Measurements from ENCODE around the gene ABHD14A.

Gene ABHD14A

DNA sequence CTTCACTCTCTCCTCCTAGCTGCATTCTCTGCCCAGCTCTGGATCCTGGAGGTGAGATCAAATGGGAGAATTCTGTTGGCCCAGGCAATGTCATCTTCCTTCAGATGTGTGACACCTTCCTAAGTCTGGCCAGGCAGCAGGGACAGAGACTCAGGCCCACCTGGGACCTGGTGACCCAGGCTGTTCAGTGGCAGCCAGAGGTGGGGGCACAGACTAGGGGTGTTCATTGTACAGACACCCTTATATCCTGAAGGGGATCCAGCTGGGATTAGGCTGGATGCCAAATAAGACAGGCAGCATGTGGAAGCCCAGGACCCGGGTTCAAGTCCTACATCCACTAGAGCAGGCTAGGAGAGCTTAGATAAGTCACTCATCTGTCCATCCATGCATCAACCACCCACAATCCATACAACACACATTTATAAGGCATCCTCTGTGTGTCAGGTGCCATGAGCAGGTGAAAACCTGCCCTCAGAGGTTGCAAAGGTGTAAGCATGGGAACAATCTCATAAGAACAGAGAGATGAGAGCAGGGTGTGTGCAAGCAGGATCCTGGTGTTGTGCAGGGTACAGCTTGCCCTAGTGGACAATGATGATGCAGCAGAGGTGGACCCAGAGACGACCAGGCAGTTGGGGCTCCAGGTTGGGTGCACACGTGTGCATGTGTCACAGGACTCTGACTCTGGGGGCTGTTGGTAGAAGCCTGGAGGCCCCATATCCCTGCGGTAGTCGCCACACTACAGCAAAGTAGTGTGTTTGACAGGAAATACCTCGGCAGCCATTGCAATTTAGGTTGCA is 39.1 kb downstream of the ABHD14A start:
- H3K27ac Mint-ChIP-seq = no peak overlapping the region
- H3K36me3 Mint-ChIP-seq (ENCODE audit: low read depth) = no peaks in the 10 kb centered on the region
- no peak overlapping the region for H3K4me3 Mint-ChIP-seq
- TF ChIP-seq, protein P1, sequence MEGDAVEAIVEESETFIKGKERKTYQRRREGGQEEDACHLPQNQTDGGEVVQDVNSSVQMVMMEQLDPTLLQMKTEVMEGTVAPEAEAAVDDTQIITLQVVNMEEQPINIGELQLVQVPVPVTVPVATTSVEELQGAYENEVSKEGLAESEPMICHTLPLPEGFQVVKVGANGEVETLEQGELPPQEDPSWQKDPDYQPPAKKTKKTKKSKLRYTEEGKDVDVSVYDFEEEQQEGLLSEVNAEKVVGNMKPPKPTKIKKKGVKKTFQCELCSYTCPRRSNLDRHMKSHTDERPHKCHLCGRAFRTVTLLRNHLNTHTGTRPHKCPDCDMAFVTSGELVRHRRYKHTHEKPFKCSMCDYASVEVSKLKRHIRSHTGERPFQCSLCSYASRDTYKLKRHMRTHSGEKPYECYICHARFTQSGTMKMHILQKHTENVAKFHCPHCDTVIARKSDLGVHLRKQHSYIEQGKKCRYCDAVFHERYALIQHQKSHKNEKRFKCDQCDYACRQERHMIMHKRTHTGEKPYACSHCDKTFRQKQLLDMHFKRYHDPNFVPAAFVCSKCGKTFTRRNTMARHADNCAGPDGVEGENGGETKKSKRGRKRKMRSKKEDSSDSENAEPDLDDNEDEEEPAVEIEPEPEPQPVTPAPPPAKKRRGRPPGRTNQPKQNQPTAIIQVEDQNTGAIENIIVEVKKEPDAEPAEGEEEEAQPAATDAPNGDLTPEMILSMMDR (IDR thresholded peaks at IDR 0.05; ENCODE audit: unreplicated experiment in 3 of 3) = no peak
- H3K9me3 Mint-ChIP-seq = no peaks in the 10 kb centered on the region
- H3K4me1 Mint-ChIP-seq = peaks cover 13% of the 10 kb centered on the region
- H3K27me3 Mint-ChIP-seq (ENCODE audit: low read depth) = peaks cover 4% of the 10 kb centered on the region

DNA sequence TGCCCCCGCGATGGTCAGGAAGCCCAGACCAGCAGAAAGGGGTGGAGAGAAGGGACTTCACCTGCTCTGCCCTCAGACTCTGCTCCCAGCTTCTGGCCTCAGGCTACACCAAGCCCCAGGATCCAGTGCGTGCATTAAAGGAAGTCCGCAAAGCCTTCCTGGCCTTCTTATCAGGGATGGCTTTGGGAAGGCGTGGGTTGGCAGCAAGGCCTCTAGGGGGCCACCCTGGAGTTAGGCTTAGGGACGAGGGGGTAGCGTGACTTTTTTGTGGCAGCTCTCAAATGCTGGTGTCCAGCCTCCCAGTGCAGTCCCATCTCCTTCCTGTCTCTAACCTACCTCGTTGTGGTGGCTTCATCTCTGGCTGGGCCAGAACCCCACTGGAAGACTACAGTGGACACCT is 39.7 kb downstream of the ABHD14A start:
- no peaks in the 10 kb centered on the region for H3K36me3 Mint-ChIP-seq (ENCODE audit: low read depth)
- H3K9me3 Mint-ChIP-seq = no peaks in the 10 kb centered on the region
- no peak overlapping the region for H3K4me3 Mint-ChIP-seq
- peaks cover 4% of the 10 kb centered on the region for H3K27me3 Mint-ChIP-seq (ENCODE audit: low read depth)
- TF ChIP-seq, protein P1 (IDR thresholded peaks at IDR 0.05; ENCODE audit: unreplicated experiment in 3 of 3) = peak in 2 of 3 experiments; percentile 19 to 36
- H3K27ac Mint-ChIP-seq = no peak overlapping the region
- H3K4me1 Mint-ChIP-seq = peaks cover 18% of the 10 kb centered on the region

DNA sequence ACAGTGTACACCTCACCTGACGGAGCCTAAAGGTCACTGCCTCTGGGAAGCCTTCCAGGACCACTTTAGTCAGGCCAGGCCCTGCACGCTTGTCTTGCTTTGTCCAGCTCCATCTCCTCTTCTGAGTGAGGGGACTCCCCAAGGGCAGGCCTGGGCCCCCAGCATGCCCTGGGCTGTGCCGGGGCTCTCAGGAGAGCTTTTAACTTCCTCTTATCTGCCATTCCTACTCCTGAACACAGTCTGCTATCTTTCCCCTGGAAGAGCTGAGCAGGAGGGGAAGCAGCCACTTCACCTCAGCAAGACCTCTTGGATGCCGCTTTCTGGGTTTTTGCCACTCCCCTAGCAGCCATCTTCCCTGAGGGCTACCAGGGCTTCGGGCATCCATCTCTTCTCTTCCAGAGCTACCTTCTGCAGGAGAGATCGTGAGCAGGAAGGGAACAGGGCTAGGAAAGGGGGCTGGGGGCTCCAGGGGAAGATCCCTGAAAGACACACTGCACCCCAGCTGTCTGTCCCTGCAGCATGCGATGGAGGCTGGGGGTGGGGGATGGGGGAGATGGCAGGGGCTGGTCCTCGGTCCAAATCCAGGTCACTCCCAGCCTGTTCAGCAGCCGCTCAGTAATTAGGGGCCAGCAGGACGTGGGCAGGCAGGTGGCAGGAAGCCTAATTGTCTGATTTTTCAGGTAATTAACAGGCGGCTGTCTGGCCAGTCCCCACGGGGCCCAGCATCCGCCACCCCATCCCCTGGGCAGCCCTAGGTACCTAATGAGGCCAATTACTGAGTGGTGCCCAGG is 40.8 kb downstream of the ABHD14A start:
- TF ChIP-seq, protein P1 (IDR thresholded peaks at IDR 0.05; ENCODE audit: unreplicated experiment in 3 of 3) = no peak
- H3K9me3 Mint-ChIP-seq = no peaks in the 10 kb centered on the region
- peaks cover 4% of the 10 kb centered on the region for H3K27me3 Mint-ChIP-seq (ENCODE audit: low read depth)
- H3K4me3 Mint-ChIP-seq = no peak overlapping the region
- no peak overlapping the region for H3K27ac Mint-ChIP-seq
- H3K36me3 Mint-ChIP-seq (ENCODE audit: low read depth) = no peaks in the 10 kb centered on the region
- peaks cover 22% of the 10 kb centered on the region for H3K4me1 Mint-ChIP-seq

DNA sequence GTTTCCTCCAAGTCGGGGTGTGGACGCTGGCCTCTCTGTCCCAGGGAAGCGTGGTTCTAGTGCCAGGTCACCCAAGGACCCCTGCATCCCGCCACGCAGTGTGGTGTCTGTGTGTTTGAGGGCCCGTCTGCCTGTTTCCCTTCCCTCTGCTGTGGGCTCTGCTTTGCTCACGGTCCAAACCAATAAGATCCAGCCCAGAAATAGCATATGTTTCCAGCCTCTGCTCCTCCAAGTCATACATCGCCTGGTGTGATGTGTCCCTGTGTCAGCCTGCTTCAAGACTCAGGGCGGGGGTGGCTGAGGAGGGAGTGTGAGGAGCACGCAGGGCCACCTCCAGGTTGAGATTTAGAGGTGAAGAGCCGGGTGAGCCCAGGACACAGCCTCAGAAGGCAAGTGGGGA is 42.7 kb downstream of the ABHD14A start:
- Mint-ChIP-seq H3K27ac (peak overlapping the region; percentile 52 to 88 (median 57)), H3K27me3 (ENCODE audit: low read depth) (no peaks in the 10 kb centered on the region), H3K36me3 (ENCODE audit: low read depth) (no peaks in the 10 kb centered on the region), H3K9me3 (no peaks in the 10 kb centered on the region), H3K4me3 (no peak overlapping the region), H3K4me1 (peaks cover 41% of the 10 kb centered on the region)
- TF ChIP-seq, protein P1 (IDR thresholded peaks at IDR 0.05; ENCODE audit: unreplicated experiment in 3 of 3) = no peak

DNA sequence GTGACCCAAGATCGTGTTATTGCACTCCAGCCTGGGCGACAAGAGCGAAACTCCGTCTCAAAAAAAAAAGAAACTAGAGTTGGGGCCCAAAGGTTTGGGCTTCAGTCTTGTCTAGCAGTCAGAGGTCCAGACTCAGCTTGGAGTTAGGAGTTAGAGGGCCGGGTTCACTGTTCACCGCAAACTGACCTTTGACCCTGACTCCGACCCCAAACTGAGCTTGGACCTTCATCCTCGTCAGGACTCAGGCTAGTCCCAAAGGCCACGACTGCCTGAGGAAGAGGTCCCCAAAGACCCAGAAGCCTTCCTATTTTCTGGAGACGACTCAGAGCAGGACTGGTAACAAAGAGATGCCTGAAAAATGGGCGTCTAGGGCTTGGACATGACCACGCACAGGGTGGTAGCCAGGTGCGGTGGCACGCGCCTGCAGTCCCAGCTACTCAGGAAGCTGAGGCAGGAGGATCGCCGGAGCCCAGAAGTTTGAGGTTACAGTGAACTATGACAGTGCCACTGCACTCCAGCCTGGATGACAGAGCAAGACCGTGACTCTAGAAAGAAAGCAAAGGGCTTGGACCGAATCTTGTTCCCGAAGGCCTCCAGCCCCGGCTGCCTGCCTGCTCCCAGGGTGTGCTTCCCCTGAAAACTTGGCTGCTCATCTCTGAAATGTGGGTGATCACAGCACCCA is 43.6 kb downstream of the ABHD14A start:
- peak overlapping the region in 1 of 3 experiments; percentile 16 for H3K27ac Mint-ChIP-seq
- TF ChIP-seq, protein P1 (IDR thresholded peaks at IDR 0.05; ENCODE audit: unreplicated experiment in 3 of 3) = no peak
- no peaks in the 10 kb centered on the region for H3K36me3 Mint-ChIP-seq (ENCODE audit: low read depth)
- peaks cover 49% of the 10 kb centered on the region for H3K4me1 Mint-ChIP-seq
- H3K9me3 Mint-ChIP-seq = no peaks in the 10 kb centered on the region
- H3K27me3 Mint-ChIP-seq (ENCODE audit: low read depth) = no peaks in the 10 kb centered on the region
- H3K4me3 Mint-ChIP-seq = no peak overlapping the region
